GM12872 (cell line): ENCODE measurements around the gene RUNX1.

Experiments
- TF ChIP-seq, protein P1 (sequence below): IDR thresholded peaks from 3 replicates; pipeline ENCODE4 v1.5.1; 2011; ENCODE audit warnings: low read depth, mild to moderate bottlenecking, low read length, moderate library complexity; ENCODE audit not compliant: insufficient read depth

Gene RUNX1

GRCh38 chr21:34913811-34914210 is 135.3 kb downstream of the RUNX1 start:
- TF ChIP-seq, protein P1, sequence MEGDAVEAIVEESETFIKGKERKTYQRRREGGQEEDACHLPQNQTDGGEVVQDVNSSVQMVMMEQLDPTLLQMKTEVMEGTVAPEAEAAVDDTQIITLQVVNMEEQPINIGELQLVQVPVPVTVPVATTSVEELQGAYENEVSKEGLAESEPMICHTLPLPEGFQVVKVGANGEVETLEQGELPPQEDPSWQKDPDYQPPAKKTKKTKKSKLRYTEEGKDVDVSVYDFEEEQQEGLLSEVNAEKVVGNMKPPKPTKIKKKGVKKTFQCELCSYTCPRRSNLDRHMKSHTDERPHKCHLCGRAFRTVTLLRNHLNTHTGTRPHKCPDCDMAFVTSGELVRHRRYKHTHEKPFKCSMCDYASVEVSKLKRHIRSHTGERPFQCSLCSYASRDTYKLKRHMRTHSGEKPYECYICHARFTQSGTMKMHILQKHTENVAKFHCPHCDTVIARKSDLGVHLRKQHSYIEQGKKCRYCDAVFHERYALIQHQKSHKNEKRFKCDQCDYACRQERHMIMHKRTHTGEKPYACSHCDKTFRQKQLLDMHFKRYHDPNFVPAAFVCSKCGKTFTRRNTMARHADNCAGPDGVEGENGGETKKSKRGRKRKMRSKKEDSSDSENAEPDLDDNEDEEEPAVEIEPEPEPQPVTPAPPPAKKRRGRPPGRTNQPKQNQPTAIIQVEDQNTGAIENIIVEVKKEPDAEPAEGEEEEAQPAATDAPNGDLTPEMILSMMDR: no peak

- TF ChIP-seq, protein P1: no peak; the same call in 2 of the 3 replicates
These were observed 136.8 kb downstream of the RUNX1 start for GRCh38 chr21:34912022-34912945.

GRCh38 chr21:34911360-34911759 is 137.7 kb downstream of the RUNX1 start:
- TF ChIP-seq, protein P1: no peak

GRCh38 chr21:34910396-34910795 is 138.7 kb downstream of the RUNX1 start:
- TF ChIP-seq, protein P1: no peak

DNA sequence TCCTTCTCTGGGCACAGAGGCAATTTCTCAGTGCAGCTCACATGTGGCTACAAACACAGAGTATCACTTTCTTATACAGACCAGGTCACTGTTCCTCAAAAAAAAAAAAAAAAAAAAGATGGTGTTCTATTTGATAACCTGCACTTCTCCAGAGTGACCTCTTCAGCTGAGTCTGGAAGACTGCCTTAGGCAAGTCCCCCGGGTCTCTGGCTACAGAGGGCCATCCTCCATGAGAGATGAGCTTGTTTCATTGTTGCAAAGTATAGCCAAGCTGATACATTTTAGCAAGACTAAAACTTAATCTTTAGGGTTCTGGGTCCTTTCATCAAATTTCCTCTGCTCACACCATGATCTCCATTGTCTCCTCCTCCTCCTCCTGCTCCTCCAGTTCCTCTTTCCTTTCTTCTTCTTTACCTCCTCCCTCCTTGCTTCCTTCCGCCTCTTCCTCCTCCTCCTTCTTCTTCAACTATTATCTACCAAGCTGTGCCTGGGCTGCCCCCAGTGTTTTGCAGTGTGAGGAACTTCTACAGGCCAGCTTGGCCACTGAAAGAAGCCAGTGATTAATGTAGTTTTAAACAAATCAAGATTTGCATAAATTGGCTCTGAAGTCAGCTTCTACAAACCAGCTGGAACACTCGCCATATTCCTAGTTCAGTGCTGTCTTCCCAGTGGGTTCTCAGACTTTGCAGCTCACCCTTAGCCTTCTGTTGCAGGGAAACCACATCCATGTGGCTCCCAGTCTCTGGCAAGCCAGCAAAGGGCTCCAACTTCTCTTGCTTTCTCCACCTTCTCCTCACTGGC is 139.4 kb downstream of the RUNX1 start:
- TF ChIP-seq, protein P1: no peak

DNA sequence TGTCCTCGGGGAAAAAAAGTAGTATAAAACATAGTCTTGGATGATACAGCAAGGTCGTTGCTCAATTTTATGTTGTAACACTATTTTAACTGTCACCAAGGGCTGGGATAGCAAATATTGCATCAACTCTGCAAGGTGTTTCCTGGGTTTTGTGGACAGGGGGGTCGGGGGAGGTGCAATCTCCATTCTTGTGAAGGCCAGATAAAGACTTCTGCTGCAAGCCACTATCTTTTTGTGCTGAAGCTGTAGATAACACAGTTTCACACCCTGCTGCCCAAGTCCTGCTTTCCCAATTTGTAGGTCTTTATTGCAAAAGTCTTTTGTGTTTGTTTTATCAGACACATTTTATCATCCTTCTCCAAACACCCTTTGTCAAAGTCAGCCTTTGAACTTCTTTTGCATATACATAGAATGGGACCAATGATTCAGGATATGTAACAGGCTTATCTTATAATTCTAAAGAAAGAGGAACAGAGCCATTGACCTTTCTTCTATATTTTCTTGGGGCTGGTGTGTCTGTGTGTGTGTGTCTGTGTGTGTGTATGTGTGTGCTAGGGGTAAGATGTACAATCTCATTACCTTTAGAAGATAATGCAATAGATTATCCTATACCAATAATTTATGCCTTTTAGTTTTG is 140.6 kb downstream of the RUNX1 start:
- TF ChIP-seq, protein P1: no peak
